NOMO-1 (cell line): ENCODE results near the gene TP63.

ENCODE experiments used
- DNase-seq, 2 experiments: peaks; one replicate each; lab custom pipeline; 2025; ENCODE audit not compliant: unreplicated experiment in 2 of 2; lab: John Stamatoyannopoulos, UW

Gene TP63

DNA sequence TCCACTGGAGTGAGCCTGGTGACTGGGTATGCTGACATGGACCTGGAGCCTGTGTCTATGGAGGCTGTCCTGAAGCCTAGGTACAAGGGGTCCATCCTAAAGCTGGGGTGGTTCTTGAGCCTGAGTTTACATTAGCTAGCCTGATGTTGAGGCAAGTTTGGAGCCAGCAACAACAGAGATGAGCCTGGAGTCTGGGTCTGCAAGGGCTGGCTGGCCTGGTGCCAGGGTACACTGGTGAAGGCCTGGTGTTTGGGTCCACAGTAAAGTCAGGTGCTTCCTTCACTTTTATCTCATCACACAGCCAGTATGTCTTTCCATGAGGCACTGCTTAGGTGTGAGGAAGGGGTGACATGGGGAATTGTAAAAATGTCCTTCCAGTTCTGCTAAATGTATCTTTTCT lies 49.5 kb downstream of the TP63 start:
- DNase-seq: no peak

DNA sequence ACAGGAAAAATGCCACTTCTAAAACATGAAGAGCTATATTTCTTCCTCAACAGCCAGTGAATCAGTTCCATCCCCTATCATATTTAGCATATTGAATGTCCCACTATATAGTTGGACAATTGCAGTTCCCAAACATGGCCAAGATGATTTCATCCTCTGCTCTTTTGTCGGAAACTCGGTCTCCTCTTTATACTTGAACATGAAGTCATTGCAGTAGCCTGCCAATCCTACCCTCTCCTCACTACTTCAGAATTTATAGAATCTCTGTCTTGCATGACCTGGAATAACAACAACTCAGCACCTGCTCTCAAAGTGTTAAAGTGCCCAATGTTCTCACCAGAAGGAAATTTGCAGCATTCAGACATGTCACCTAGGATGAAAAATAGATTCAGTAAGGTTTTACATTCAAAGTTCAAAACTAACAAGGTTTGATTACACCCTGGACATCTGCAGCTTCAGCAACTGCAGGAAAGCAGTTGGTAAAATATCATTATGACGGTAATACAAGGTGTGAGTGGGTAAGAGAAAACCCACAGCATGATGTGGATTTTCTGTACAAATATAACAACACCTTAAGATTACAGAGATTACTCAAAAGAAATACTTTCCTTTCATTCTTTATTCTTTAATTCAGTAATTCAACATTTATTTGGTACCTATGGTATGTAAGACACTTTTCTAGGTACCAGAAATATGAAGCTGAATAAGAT lies 52.5 kb downstream of the TP63 start:
- no peak for DNase-seq

DNA sequence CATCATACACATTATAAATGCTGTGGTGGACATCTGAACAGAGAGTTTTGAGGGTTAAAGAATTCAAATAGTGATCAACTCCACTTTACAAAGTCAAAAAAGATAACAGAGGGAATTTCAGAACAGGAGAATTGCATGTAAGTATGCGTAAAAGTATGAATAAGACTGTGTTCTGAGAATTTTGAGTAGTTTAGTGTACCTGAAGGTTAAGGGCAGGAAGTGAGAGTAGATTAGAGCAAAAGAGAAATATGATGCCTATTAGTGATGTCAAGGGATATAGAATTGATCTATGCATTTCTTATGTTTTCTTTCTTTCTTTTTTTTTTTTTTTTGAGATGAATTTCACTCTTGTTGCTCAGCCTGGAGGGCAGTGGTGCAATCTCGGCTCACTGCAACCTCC lies 53.1 kb downstream of the TP63 start:
- DNase-seq: no peak

DNA sequence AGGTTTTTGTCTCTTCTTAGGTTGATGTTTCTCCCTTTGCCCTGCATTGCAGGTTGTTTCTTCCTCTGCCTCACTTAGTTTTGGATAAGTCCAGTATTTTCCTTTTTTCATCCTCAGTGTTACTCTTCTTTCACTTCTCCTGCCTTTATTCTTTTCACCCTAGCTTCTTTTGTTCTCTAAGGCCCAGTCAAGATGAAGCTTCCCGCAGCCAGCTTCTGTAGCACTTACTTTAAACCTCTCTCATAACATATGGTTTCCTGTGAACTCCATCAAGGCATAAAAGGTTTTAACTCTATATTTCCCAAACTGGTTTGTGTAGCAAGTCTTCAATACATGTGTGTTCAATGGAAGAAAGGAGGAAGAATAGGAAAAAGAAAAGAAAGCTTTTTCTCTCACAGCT lies 54.1 kb downstream of the TP63 start:
- no peak for DNase-seq

DNA sequence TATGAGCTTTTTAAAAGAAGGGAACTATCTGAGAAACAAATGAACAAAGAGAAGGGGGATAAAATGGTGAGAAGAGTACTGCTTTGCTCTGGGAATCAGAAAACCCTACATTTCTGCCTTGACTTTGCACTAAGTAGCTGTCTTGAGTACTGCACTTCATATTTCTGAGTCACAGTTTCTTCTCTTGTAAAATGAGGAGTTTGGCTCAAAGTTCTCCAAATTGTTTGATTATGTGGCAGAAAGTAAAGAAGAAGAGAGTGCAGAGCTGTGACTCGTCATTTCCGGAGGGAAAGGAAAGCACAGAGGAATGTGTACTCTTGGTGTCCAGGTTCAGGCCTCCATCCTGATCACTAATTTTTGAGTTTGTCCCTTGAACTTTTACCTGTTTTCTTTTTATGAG lies 54.7 kb downstream of the TP63 start:
- DNase-seq: peak in 1 of 2 experiments; percentile 13

DNA sequence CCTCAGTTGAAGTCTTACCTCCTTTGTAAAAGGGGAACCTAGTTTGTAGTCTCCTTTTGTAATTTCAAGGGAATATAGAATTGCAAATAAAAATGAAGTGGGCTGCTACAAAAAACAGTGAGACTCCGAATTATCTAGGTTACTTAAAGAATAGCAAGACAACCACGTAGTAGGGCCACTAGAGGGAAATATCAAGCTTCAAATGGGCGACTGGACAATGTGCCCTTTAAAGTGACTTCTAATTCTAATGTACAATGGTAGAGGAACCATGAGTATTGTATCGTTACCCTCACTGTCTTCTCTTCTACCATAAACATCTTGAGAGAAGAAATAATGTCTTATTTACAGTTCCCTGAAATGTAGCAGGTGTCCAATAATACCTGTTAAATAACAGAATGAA lies 56.3 kb downstream of the TP63 start:
- no peak for DNase-seq

DNA sequence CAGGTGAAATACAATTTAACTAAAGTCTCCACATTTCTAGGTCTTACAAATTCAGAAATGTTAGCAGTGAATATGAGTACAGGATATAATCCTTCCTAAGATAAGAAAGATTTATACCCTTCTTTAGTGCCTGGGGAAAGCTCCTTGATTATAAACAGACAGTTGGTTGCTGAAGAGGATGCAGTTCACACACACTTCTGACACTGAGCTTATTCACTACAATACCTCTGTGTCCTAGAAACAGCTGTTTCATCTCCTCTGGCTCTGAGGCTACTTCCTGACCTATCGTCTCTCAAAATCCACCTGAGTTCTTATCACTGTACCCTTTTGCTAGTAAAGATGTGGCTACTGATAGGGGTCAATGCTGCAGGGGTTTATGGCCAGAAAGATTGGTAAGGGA lies 57.1 kb downstream of the TP63 start:
- no peak for DNase-seq

DNA sequence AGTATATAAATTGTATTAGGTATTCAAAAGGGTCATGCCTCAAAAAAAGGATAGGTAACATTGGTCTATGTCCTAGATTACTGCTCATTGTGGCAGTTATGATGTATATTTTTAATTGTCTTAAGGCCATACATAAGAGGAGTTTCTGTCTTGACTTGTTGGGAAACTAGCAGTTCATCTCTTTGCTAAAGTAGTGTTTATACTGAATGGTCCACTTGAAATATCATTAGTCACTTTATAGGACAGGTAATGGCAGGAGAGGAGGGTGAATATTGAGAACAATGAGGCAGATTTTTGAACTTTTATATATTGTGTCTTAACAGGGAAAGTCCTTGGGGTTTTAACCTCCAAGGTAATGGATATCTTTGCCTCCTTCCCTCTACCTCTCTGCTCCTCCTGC lies 58.4 kb downstream of the TP63 start:
- no peak for DNase-seq

DNA sequence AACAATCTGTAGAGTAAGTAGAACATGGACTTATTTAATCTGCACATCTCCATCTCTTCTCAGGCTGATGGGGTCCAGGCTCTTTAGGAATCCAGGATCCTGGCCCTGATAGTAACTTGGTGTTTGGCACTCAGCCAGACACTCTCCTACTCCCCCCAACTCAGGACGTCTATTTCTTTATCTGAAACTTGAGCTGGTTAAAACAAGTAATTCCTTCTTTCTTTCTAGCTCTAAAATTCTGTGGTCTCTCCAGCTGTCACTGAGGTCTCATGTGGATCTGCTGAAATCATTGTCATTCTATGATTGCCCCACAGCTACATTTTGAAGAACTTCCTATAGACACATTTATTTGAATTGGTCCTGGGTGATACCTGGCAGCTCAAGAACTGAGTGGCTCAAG lies 59.0 kb downstream of the TP63 start:
- peak; percentile 20 to 54 for DNase-seq

DNA sequence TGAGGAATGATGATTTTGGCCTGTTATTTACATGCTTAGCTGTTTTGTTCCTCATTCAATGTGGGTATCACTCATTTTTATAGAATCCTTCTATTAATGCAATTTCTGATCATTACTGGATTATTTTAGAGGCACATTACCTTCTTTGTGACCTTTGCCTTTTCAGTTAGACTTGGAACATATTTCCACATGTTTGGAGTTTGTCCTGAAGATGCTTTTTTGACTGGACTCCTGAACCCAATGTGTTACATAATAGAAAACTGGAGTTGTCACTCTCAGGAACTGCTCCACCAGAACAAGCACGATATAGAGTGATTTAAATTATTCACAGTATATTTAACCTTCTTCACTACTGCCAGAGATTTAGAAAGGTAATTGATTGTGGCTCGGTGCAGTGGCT lies 59.5 kb downstream of the TP63 start:
- DNase-seq: no peak

DNA sequence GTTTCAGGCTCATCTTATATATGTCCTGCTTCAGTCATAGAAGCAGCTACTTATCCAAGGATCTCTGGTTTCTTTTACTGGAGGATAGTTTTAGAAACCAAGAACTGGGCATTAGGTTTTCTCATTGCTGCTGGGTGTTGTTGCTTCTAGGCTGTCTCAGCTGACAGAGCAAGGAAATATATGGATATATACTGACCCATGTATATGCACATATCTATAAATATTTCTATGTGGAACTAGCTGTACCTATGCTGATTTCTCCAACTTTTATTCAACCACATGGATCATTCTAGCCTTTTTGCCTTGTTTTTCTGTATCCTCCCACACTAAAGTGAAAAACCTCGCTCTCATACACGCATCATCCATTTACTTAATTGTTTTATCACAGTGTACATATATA lies 64.2 kb downstream of the TP63 start:
- DNase-seq: no peak

DNA sequence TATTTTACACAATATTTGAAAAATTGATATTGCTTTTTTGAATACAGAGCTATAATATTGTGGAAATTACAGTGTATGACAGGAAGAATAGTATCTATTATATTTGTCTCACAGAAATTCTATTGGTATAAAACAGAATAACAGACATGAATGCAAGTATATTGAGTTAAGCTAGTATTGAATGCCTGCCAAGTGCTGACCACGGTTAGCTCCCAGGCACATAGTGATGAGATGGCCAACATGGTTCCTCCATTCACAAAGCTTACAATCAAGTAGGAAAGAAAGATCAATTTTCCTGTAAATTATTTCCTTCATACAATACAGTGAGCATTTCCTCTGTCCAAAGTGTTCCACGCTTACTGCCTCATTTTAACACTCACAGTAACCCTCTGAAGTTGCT lies 67.6 kb downstream of the TP63 start:
- no peak for DNase-seq

DNA sequence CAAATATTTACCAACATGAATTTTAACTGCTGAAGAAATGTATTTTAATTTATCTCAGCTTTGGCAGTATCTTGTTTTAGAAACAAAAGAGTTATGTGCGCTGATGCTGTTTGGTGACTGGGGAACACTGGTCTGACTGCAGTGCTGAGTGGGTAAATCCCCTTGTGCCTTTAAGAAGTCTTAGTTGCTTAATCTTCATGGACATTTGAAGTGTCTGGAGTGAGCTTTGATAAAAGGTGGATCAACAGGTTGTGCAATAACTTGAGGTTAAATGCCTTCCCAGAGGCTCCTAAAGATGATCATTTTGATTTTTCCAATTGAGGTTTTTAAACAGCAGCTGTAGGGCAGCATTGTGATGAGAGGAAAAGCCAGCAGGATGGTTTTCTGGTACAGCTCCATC lies 68.7 kb downstream of the TP63 start:
- DNase-seq: no peak

DNA sequence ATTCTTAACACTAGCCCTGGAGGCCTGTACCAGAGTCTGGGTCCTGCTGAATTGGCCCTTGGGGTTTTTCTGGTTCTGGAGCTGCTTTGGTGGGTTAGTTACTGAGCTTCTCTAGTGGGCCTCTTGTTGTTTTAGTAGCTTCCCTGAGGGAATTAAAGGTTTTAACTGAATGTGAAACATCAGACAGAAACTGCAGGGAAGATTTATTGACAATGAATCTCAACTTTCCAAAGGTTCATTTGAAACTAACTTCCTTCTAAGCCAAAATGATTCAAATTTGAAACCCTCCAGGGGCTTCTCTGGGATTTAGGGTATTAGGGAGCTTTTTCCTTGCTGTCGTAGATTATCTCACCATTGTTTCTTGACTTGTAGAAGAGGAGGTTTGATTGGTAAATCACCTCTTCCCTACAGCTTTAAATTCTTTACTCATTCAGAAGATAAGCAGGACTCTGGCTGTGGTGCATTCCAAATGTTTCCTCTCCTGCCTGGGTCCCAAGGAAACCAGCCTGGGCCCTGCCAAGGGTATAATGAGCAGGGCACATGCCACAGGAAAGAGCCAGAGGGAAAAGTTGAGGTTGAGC lies 71.0 kb downstream of the TP63 start:
- DNase-seq: no peak

DNA sequence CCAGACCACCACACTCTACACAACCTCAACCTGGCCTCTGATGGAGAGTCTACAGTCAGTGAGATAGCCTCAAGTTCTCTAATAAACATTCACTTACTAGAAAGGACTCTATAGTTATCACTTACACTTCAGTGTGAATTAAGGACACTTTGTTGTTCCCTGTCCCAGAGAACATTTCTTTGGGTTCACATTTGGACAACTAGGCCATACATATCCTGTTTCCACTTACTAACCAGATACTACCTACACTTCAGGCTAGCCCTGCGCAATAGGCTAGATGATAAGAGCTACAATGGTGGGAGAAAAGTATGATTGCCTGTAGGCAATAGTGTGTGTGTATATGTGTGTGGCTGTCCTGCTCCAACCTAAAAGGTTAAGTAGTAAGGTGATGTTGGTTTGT lies 72.7 kb downstream of the TP63 start:
- DNase-seq: no peak

DNA sequence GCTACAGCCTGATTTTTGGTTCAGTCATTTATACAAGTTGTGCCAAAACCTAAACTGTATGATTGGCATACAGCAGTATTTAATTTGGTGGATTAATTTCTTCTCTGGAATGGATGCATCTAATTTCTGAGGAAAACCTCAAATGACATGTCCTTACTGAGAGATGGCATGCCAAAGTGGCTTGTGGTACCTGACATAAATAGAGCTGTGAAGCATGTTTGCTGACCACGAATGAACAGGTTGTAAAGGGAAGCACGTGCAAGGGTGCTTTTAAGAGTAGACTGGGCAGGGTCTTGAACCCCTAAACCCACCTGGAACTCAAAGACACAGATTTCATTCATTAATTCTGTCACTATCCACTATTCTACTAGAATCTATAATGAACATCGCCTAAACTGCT lies 77.2 kb downstream of the TP63 start:
- DNase-seq: no peak

DNA sequence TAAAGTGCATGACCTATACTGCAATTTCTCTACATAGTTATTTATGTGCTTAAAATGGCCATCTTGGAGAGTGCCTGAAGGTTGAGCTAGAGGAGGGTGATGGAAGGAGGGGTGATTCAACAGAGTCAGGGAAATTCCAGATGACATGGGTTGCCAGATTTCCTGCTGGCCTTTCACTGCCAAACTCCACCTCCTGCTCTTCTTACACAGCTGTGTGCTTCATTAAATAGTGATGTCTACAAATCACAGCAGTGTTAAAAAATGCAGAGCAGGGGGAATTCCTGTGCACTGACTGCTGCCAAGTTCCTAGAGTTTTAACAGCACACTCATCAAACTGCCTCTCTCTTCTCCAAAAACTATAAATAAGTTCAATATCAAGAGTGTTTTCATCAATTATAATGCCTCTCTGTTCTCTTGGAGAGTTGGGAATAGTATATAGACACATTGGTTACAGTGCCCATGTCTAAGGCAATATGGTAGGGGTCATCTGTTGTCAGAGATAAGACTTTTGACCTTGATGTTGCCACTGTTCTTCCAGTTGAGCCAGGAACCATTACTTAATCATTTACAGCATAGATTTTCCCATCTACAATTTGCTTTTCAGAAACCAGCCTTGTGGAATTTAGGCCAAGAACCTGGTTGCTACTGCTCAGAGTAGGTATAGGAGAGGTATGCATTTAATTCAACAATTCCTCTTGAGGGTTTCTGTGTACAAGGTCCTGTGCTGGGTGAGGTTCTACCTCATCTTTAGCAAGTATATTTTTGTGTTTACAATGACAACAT lies 79.6 kb downstream of the TP63 start:
- no peak for DNase-seq

DNA sequence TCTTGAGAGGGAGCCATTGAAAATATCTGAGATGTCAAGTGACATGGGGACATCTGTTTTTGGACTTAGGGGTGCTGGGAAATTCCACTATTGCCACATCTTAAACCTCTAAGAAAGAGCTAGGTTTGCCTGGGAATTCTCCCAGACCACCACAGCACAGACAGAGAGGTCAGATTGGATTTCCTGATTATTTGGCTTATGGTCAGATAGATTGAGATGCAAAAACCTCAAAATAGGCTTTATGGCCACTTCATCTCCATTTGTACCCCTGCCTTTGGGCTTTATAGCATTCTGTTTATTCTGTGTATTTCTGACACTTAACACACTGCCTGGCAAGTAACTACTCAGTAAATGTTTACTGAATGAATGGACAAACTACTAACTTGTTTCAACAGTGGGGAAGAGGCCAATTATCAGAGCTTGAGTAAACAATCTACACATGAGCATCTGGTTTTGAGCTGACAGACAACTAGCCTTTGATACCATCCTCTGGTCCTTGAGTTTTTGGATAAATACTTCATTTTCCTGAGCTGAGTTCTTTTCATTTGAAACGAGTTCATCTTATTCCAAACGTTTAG lies 81.8 kb downstream of the TP63 start:
- no peak for DNase-seq

DNA sequence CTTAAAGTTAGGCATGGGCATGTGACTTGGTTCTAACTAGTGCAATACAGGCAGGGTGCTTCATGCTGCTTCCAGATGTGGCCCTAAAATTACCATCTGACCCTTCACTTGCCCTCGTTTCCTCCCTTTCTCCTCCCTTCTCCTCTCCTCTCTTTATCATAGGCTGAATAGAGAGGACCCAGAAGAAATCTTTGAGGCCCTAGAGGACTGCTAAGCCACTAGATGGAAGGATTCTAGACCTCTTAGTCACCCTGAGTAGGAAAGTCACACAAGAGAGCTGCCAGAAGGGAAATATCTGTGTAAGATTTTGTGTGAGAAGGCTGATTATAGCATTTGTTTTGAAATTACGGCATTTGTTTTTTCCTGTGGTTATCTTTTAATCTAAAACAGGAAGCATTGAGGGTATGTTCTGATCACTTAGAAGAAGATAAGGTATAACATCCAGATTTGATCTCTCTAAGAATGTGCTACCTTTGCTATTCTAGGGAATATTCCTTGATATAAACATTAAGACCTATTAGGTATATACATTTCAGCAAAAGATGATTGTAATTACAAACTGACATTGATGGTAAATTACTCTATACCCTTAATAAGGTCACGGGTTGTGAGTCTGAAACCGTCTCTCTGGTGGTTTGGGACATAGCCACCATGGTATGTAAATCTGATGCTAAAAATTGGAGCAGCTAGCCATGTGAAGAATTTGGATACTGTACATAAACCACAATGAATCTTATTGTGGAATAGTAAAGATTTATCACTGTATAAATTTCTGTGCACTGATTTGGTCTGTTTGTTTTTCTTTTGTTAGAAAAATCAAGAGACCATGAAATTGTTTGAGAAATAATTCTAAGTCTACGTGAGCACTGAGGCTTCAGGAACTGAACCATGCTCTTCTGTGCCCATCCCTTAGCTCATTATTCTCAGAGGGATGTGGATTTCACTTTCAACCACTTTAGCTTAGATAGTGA lies 84.1 kb downstream of the TP63 start:
- DNase-seq: no peak

DNA sequence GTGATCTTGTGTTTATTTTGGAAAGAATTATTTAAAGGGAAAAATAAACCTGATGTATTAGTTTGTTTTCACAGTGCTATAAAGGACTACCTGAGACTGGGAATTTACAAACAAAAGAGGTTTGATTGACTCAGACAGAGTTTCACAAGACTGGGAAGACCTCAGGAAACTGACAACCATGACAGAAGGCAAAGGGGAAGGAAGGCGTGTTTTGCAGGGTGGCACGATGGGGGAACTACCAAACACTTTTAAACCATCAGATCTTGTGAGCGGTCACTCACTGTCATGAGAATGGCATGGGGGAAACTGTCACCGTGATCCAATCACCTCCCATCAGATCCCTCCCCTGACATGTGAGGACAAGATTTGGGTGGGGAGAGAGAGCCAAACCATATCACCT lies 87.0 kb downstream of the TP63 start:
- peak; percentile 56 to 63 for DNase-seq
